ENCODE data around the gene RAP1A. TPM values are rescaled to one million over a fixed set of nuclear protein-coding genes. Genes with fewer than 3 reads are reported as not detected.

RAP1A gene
- total RNA-seq, 2 donors from 2014 or later, result 28.5 to 35.0 TPM

- no peaks in the 10 kb centered on the region for H3K4me1 Mint-ChIP-seq
- H3K36me3 Mint-ChIP-seq (ENCODE audit: low read depth), result no peaks in the 10 kb centered on the region
- Histone ChIP-seq H3K27ac (ENCODE audit: low read depth, low read length) (no peak overlapping the region), H3K4me3 (ENCODE audit: low read length) (no peak overlapping the region), H3K36me3 (ENCODE audit: control insufficient read depth, insufficient read depth, low read length) (no peaks in the 10 kb centered on the region), H3K9ac (ENCODE audit: extremely low read depth, low read length, poor library complexity, severe bottlenecking) (no peak overlapping the region), H3K4me1 (ENCODE audit: control insufficient read depth, insufficient read depth, low read length) (no peaks in the 10 kb centered on the region), H3K9me3 (ENCODE audit: control insufficient read depth, low read length) (no peaks in the 10 kb centered on the region), H3K27me3 (ENCODE audit: control insufficient read depth, insufficient read depth, low read length, poor library complexity, severe bottlenecking) (peaks cover 5% of the 10 kb centered on the region)
- no peak for TF ChIP-seq CTCF (conservative IDR thresholded peaks at IDR 0.05)
- 90 to 98% methylated on average over 5 to 10 of the region's 10 CpGs for WGBS, 2 experiments (ENCODE audit: insufficient coverage in 1 of 2, insufficient read length in 1 of 2)
- H3K27me3 Mint-ChIP-seq (ENCODE audit: insufficient read depth), result peaks cover 7% of the 10 kb centered on the region
- no peak overlapping the region for H3K27ac Mint-ChIP-seq
- no peak for DNase-seq
- no peaks in the 10 kb centered on the region for H3K9me3 Mint-ChIP-seq
- H3K4me3 Mint-ChIP-seq, result no peak overlapping the region
These were observed 19.6 kb upstream of the RAP1A start for GRCh38 chr1:111599781-111600693.

- Histone ChIP-seq H3K36me3 (ENCODE audit: control insufficient read depth, insufficient read depth, low read length) (no peaks in the 10 kb centered on the region), H3K4me1 (ENCODE audit: control insufficient read depth, insufficient read depth, low read length) (no peaks in the 10 kb centered on the region), H3K27me3 (ENCODE audit: control insufficient read depth, insufficient read depth, low read length, poor library complexity, severe bottlenecking) (peaks cover 5% of the 10 kb centered on the region), H3K9me3 (ENCODE audit: control insufficient read depth, low read length) (no peaks in the 10 kb centered on the region), H3K4me3 (ENCODE audit: low read length) (no peak overlapping the region), H3K27ac (ENCODE audit: low read depth, low read length) (no peak overlapping the region), H3K9ac (ENCODE audit: extremely low read depth, low read length, poor library complexity, severe bottlenecking) (no peak overlapping the region)
- no peak for DNase-seq
- WGBS, 2 experiments (ENCODE audit: insufficient coverage in 1 of 2, insufficient read length in 1 of 2), result 91 to 94% methylated on average over 5 to 6 of the region's 6 CpGs
- Mint-ChIP-seq H3K9me3 (no peaks in the 10 kb centered on the region), H3K36me3 (ENCODE audit: low read depth) (no peaks in the 10 kb centered on the region), H3K4me1 (no peaks in the 10 kb centered on the region), H3K27ac (no peak overlapping the region), H3K27me3 (ENCODE audit: insufficient read depth) (peaks cover 7% of the 10 kb centered on the region), H3K4me3 (no peak overlapping the region)
- TF ChIP-seq CTCF (conservative IDR thresholded peaks at IDR 0.05), result no peak
These were observed 18.7 kb upstream of the RAP1A start for GRCh38 chr1:111600886-111601386.

GRCh38 chr1:111602302-111602701 lies 17.3 kb upstream of the RAP1A start:
- no peaks in the 10 kb centered on the region for H3K4me1 ChIP-seq (ENCODE audit: control insufficient read depth, insufficient read depth, low read length)
- H3K9ac ChIP-seq (ENCODE audit: extremely low read depth, low read length, poor library complexity, severe bottlenecking), result no peak overlapping the region
- peaks cover 7% of the 10 kb centered on the region for H3K27me3 Mint-ChIP-seq (ENCODE audit: insufficient read depth)
- no peaks in the 10 kb centered on the region for H3K36me3 ChIP-seq (ENCODE audit: control insufficient read depth, insufficient read depth, low read length)
- H3K27ac Mint-ChIP-seq, result no peak overlapping the region
- H3K27me3 ChIP-seq (ENCODE audit: control insufficient read depth, insufficient read depth, low read length, poor library complexity, severe bottlenecking), result peaks cover 5% of the 10 kb centered on the region
- no peaks in the 10 kb centered on the region for H3K36me3 Mint-ChIP-seq (ENCODE audit: low read depth)
- no peak overlapping the region for H3K4me3 ChIP-seq (ENCODE audit: low read length)
- peaks cover 5% of the 10 kb centered on the region for H3K9me3 Mint-ChIP-seq
- no peak overlapping the region for H3K27ac ChIP-seq (ENCODE audit: low read depth, low read length)
- no peak for TF ChIP-seq CTCF (conservative IDR thresholded peaks at IDR 0.05)
- H3K4me1 Mint-ChIP-seq, result no peaks in the 10 kb centered on the region
- no peak overlapping the region for H3K4me3 Mint-ChIP-seq
- no peak for DNase-seq
- no peaks in the 10 kb centered on the region for H3K9me3 ChIP-seq (ENCODE audit: control insufficient read depth, low read length)
